ENCODE data around the gene DNAAF5. TPM values are rescaled to one million over a fixed set of nuclear protein-coding genes. Genes with fewer than 3 reads are reported as not detected.

The DNAAF5 gene
- total and polyA plus RNA-seq, 3 donors from 2014 or later = 21.1 to 67.0 (median 52.6) TPM

DNA sequence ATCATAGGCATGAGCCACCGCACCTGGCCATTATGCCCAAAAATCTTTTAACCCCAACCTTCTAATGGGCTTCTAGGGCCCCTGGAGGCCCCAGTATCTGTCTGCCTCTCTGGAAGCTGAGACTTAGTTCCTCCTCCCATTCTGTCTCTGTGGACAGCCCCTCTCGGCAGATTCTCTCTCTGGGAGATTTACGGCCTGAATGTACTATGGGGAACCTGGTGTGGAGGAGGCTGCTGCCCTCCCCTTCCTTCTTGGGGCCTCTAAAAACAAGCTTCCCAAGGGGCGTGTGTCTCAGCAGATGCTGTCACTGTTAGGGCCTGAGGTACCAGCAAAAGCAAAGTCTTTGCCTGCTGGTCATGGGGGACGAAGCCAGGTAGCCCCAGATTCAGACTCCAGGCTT lies 36.4 kb downstream of the DNAAF5 start:
- no peak for DNase-seq
- TF ChIP-seq POLR2A (IDR thresholded peaks at IDR 0.05) = no peak
- Histone ChIP-seq H3K4me1 (no peaks in the 10 kb centered on the region), H3K4me3 (no peak overlapping the region), H3K9me3 (no peaks in the 10 kb centered on the region), H3K27me3 (no peaks in the 10 kb centered on the region), H3K27ac (no peak overlapping the region), H3K36me3 (ENCODE audit: low read depth, missing control alignments) (no peaks in the 10 kb centered on the region)
- 72 to 87% methylated on average over 3 to 5 of the region's 5 CpGs for WGBS, 2 donors
- intact Hi-C loops (cut with DNase I; ENCODE audit: low total_unique reads) = no loop called here

DNA sequence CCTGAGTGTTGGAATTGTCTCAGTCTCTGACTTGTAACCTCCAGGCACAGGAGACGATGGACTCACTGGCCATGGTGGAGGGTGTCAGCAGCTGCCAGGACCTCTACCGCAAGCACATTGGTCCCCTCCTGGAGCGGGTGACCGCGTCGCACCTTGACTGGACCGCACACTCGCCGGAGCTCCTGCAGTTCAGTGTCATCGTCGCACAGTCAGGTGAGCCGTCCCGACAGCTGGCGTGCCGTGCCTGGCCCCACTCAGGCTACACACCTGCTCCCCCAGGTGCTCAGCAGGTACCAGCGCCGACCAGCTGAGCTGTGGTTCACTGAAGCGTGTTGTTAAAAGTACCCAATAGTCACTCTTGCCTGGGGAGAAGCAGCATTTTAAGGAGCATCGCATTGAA lies 37.3 kb downstream of the DNAAF5 start:
- Histone ChIP-seq H3K4me3 (no peak overlapping the region), H3K36me3 (ENCODE audit: low read depth, missing control alignments) (no peaks in the 10 kb centered on the region), H3K9me3 (no peaks in the 10 kb centered on the region), H3K27ac (no peak overlapping the region), H3K4me1 (no peaks in the 10 kb centered on the region), H3K27me3 (no peaks in the 10 kb centered on the region)
- intact Hi-C loops (cut with DNase I; ENCODE audit: low total_unique reads) = no loop called here
- no peak for DNase-seq
- no peak for TF ChIP-seq POLR2A (IDR thresholded peaks at IDR 0.05)
- TF ChIP-seq, protein P1, sequence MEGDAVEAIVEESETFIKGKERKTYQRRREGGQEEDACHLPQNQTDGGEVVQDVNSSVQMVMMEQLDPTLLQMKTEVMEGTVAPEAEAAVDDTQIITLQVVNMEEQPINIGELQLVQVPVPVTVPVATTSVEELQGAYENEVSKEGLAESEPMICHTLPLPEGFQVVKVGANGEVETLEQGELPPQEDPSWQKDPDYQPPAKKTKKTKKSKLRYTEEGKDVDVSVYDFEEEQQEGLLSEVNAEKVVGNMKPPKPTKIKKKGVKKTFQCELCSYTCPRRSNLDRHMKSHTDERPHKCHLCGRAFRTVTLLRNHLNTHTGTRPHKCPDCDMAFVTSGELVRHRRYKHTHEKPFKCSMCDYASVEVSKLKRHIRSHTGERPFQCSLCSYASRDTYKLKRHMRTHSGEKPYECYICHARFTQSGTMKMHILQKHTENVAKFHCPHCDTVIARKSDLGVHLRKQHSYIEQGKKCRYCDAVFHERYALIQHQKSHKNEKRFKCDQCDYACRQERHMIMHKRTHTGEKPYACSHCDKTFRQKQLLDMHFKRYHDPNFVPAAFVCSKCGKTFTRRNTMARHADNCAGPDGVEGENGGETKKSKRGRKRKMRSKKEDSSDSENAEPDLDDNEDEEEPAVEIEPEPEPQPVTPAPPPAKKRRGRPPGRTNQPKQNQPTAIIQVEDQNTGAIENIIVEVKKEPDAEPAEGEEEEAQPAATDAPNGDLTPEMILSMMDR (IDR thresholded peaks at IDR 0.05) = no peak
- WGBS, 2 donors = 92 to 96% methylated on average over 2 to 19 of the region's 19 CpGs

DNA sequence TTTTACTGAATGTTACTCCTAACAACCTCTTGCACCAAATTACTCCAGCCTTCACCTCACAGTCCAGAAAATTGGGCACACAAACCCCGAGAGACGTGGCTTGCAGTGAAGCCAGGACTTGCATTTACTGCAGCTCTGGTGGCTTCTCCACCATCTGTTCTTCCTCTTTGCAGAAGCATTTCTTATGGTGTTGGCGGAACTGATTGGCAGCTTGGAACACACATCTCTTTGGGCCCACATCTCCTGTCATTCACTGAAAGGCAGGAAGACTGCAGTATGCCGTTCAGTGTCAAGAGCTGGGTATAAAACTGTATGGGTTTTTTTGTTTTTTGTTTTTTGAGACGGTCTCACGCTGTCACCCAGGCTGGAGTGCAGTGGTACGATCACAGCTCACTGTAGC lies 38.9 kb downstream of the DNAAF5 start:
- intact Hi-C loops (cut with DNase I; ENCODE audit: low total_unique reads) = no loop called here

DNA sequence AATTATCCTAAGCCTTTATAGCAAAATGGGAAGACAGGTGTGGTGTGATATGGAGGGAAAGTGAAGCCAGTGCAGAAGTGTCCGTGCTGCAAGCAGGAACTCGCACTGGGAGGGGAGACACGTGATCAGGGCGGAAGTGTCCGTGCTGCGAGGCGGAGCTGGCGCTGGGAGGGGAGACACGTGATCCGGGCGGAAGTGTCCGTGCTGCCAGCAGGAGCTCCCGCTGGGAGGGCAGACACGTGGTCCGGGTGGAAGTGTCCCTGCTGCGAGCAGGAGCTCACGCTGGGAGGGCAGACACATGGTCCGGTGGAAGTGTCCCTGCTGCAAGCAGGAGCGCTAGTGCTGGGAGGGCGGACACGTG lies 41.1 kb downstream of the DNAAF5 start:
- Histone ChIP-seq H3K27ac (peak overlapping the region in 1 of 2 donors; percentile 59), H3K9me3 (no peaks in the 10 kb centered on the region), H3K4me3 (peak overlapping the region; percentile 32 to 36), H3K36me3 (ENCODE audit: low read depth, missing control alignments) (no peaks in the 10 kb centered on the region), H3K4me1 (peaks cover 26% of the 10 kb centered on the region), H3K27me3 (no peaks in the 10 kb centered on the region)
- intact Hi-C loops (cut with DNase I; ENCODE audit: low total_unique reads) = no loop called here
- TF ChIP-seq, protein P1 (IDR thresholded peaks at IDR 0.05) = no peak
- TF ChIP-seq POLR2A (IDR thresholded peaks at IDR 0.05) = no peak
- DNase-seq = peak; percentile 73
- WGBS, 2 donors = 41 to 46% methylated on average over 19 to 20 of the region's 21 CpGs

More for the DNA sequence above, 38.9 kb downstream of the DNAAF5 start:
- H3K36me3 ChIP-seq (ENCODE audit: low read depth, missing control alignments) = no peaks in the 10 kb centered on the region
- 96 to 99% methylated on average over 7 of the region's 7 CpGs for WGBS, 2 donors
- peaks cover 13% of the 10 kb centered on the region for H3K4me1 ChIP-seq
- TF ChIP-seq, protein P1 (IDR thresholded peaks at IDR 0.05) = no peak
- no peak for TF ChIP-seq POLR2A (IDR thresholded peaks at IDR 0.05)
- H3K27ac ChIP-seq = no peak overlapping the region
- H3K27me3 ChIP-seq = no peaks in the 10 kb centered on the region
- H3K4me3 ChIP-seq = no peak overlapping the region
- H3K9me3 ChIP-seq = no peaks in the 10 kb centered on the region
- no peak for DNase-seq

DNA sequence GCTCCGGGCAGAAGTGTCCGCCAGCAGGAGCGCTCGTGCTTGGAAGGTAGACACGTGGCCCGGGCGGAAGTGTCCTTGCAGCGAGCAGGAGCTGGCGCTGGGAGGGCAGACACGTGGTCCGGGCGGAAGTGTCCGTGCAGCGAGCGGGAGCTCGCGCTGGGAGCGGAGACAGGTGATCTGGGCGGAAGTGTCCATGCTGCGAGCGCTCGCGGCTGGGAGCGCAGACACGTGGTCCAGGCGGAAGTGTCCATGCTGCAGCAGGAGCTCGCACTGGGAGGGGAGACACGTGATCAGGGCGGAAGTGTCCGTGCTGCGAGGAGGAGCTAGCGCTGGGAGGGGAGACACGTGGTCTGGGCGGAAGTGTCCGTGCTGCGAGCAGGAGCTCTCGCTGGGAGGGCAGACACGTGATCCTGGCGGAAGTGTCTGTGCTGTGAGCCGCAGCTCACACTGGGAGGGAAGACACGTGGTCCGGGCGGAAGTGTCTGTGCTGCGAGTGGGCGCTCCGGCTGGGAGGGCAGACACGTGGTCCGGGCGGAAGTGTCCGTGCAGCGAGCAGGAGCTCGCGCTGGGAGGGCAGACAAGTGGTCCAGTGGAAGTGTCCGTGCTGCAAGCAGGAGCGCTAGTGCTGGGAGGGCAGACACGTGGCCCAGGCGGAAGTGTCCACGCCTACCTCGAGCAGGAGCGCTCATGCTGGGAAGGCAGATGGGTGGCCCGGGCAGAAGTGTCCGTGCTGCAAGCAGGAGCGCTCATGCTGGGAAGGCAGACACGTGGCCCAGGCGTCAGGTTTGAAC lies 41.6 kb downstream of the DNAAF5 start:
- TF ChIP-seq, protein P1 (IDR thresholded peaks at IDR 0.05) = no peak
- TF ChIP-seq POLR2A (IDR thresholded peaks at IDR 0.05) = no peak
- peak overlapping the region; percentile 28 to 73 for H3K27ac ChIP-seq
- peak; percentile 90 for DNase-seq
- H3K36me3 ChIP-seq (ENCODE audit: low read depth, missing control alignments) = no peaks in the 10 kb centered on the region
- intact Hi-C loops (cut with DNase I; ENCODE audit: low total_unique reads) = no loop called here
- WGBS, 2 donors = 55 to 62% methylated on average over 59 to 65 of the region's 65 CpGs
- H3K4me3 ChIP-seq = peak overlapping the region; percentile 32 to 36
- no peaks in the 10 kb centered on the region for H3K9me3 ChIP-seq
- H3K27me3 ChIP-seq = no peaks in the 10 kb centered on the region
- peaks cover 26% of the 10 kb centered on the region for H3K4me1 ChIP-seq
